Right ventricle myocardium superior (tissue), 1 donor: ENCODE results near the gene PKP2. TPM values are rescaled to one million over a fixed set of nuclear protein-coding genes. Genes with fewer than 3 reads are reported as not detected.
"Not testable (repeated sequence)": the region's sequence is repeated elsewhere in the genome, so short reads cannot be mapped to it uniquely, and the experiment has no call there.

Experiments
- ATAC-seq: fragments of 200-7000 bp; cut with Tn5 transposase; one replicate; pipeline ENCODE4 v1.9.1; 2020; ENCODE audit warnings: mild to moderate bottlenecking; ENCODE audit not compliant: poor library complexity
- DNase-seq: peaks from one replicate; pipeline ENCODE4 v3.0.0-alpha.2; 2020
- intact Hi-C: fragments of 100-400 bp; cut with DNase I; formaldehyde crosslinking; loops from one replicate; pipeline ENCODE4 v1.11.2; 2022
- total RNA-seq: library from RNA; stranded (reverse); fragmentation: NEBNext Ultra II Directional; extraction: Animal tissue kit (Norgen Biotek cat#: 25700); gene quantifications from one replicate; pipeline ENCODE4 v1.2.1, GENCODE V29; 2021
- donor health status: DM: no; HTN: yes; CAD: no; lungs with severe emphysema.

The PKP2 gene
- total RNA-seq, 1 donor from 2014 or later = 400 TPM

DNA sequence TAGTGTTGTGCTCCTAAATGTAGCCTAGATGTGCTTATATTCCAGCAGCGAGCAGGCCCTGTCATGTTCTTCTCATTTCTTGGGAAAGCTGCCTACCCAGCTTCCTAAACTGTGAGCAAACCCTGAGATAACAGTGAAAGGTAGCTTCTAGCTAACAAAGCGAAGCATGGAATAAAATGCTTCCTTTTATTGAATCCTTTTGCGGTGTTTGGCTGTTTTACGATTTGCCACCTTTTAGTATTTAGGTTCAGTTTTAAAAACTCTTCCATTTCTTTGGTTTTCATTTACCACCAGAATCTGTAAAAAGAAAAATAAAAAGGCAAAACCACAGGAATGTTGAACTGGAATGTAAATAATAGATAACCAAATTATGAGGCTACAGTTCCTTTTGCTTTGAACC is 5.0 kb upstream of the PKP2 start:
- intact Hi-C loops = no loop called here
- DNase-seq = no peak
- ATAC-seq = no peak

DNA sequence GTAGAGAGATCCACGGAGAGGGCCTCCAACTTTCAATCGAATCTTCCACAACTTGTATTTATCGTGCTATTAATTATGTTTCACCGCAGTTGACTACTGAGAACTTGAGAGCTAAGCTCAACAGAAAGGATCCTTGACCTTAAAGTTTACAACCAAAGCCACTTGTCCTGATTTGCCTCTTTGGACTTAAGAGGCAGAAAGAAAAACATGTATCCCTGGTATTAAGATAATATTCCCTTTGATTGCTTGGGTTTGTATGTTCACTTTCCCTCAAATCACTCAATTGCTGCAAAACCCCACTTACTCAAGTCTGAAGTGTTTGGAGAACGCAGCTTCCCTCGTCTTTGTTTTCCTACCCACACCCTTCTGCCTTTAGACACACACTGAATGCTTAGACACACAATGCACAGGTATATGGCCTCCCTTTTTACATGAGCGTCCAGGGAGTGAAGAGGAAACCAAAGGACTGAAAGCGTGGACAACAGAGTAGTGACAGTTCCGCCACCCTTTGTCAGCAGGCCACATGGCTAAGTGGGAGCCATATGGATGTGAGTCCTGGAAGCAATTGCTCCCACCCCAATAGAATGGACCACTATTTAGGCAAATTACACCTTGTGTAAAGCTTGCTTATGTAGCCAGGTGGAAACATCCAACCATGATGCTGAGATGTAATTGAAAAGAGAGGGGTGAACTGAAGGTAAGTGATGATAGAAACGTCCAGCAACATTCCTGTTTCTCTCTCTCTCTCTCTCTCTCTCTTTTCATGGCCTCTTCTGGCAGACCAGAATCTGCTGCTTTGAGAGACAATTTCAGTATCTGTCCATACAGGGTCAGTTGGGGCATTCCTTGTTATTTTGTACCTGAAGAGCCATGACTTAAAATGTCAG is 1.4 kb upstream of the PKP2 start:
- no peak for DNase-seq
- ATAC-seq = no peak
- intact Hi-C loops = no loop called here

DNA sequence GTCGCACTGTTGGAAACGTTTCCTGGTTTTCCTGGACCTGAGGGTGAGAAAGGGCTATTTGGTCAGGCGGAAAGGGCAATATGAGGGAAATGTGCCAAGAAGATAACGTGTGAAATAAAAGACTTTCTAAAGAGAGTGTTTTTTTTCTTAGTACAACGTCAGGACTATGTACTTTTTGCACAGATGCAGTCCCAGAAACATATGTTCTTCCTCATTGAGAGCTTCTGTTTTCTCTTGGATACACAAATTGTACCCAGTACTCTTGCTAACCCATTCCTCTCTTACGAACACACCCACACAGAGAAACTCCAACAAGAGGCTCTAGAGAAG is 669 bp upstream of the PKP2 start:
- intact Hi-C loops = no loop called here
- ATAC-seq = no peak

DNA sequence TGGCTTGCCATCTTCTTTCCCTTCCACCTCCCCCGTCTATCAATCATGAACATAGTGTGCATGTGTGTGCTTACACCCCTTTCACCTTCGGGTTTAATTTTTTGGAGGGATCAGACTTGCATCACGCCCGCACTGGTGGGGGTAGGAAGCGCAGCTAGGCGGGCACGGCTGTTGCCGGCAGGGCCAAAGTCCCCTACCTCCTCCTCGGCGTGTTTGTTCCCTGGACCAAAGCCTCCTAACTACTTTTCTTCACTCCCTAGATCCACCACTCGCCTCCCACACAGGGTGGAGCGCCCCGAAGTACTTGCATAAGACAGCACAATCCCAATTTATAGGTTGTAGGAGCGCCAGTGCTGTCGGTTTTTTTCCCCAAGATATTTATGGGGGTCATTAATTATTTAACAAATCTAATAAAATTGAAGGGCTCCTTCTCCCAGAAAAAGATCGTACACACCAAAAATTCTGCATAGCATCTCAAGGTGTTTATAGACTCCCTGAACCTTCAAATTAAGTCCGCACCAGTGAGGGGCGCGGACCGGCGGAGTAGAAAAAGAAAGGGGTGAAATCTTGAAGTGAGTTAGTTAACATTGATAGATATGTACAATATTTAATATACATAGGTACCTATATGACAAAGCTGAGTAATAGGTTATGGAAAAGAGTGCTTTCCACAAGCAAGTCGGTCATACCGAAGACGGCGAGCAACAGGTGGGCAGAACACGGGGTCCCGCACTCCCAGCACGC is 717 bp downstream of the PKP2 start:
- peak; percentile 34 for ATAC-seq
- DNase-seq = peak; percentile 50
- intact Hi-C loops = no loop called here

More for the DNA sequence above, 669 bp upstream of the PKP2 start:
- DNase-seq = no peak

DNA sequence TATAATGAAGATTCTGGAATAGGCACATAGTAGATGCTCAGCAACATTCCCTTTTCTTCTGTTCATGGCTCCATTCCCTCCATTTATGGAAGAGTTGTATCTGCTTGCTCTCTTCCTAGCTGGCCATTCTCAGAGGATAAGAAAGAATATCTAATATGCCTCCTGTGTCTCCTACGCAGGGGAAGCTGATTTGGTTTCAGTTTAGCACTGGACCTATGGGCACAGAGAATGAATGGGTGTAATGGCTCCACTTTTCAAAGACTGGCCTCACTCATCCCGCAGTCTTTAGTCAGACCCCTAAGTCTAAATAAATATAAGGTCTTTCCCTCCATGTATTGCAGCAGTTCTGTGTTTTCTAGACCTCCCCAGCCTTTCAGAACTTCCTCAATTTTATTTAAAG is 2.0 kb downstream of the PKP2 start:
- intact Hi-C loops = no loop called here
- ATAC-seq (peak; percentile 33), DNase-seq (no peak)

DNA sequence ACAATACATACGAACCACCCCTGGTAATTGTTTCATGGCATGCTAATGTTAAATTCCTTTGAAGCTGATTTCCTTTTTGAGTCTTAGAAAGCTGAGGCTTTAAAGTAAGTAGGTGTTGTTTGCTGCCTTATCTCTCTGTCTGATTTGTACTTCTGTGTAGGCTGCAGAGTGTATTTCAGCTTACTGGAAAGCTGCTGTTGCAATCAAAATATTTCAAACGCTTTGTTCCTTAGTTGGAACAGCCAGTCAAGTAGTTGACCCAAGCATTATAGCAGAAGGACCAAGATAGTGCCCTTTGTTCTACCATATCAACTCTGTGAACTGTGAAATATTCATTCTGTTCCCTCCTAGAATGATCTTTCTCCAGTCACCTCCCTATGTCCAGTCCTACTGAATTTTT is 3.1 kb downstream of the PKP2 start:
- ATAC-seq (peak; percentile 57), DNase-seq (no peak)
- intact Hi-C loops = no loop called here

DNA sequence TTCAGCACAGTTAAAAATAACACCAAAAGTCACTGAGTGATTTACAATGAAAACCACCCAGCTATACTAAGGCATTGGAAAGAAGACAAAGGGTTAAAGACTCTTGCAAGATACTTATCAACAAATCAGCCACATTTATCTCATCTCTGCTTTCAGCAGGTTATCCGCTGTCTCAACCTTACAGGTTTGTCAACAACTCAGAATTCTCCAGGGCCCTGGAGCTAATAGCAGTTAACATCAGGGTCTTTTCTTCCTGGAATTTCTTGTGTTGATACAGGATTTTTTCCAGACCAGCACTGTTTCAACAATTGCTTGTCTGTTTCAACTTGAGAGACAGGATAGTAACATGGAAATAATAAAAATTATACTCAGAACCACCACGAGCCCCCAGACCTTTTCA is 3.5 kb downstream of the PKP2 start:
- DNase-seq (no peak), ATAC-seq (no peak)
- intact Hi-C loops = no loop called here

DNA sequence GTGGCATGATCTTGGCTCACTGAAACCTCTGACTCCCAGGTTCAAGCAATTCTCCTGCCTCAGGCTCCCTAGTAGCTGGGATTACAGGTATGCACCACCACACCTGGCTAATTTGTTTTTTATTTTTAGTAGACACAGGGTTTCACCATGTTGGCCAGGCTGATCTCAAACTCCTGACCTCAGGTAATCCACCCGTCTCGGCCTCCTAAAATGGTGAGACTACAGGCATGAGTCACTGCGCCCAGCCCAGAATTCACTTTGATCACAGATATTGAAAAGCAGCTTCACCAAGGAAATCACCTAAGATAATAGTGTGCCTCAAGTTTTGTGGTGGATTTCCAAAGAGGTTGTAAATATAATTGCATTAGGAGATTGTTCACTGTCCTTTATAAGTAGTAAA is 4.2 kb downstream of the PKP2 start:
- ATAC-seq, DNase-seq, intact Hi-C loops: not testable (repeated sequence)

DNA sequence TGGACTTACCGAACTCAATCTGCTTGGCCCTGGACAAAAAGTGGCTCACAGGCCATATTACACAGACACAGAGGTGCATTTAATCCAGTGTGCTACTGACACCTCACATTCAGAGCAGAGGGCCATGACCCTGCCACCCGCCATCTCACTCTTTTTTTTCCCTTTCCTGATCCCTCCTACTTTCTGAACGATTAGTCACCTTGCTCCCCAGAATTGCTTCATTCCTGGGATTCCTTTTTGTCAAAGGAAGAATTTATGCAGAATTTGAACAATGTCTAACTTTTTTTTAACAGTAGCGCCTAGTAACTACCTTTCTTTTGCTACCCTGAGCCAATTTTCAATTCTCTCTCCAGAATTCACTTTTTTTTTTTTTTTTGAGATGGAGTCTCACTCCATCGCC is 4.6 kb downstream of the PKP2 start:
- intact Hi-C loops = no loop called here
- ATAC-seq (no peak), DNase-seq (no peak)

DNA sequence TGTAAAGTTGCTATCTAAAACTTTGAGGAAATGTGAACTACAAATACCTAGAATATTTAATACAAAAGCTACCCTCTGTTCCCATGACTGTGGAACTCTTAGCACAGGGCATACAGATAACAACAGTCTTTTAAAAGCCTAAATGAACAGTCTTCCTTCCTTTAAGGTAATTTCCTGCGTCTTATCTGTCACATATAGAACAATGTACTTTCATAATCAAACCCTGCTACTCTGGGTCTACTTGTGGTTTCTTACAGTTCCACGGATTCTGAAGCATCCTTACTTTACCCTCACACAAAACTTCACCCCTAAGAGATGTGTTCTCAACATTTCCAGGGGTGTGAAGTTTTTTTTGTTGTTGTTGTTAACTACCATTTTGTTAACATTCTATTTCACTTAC is 5.1 kb downstream of the PKP2 start:
- no peak for ATAC-seq

DNA sequence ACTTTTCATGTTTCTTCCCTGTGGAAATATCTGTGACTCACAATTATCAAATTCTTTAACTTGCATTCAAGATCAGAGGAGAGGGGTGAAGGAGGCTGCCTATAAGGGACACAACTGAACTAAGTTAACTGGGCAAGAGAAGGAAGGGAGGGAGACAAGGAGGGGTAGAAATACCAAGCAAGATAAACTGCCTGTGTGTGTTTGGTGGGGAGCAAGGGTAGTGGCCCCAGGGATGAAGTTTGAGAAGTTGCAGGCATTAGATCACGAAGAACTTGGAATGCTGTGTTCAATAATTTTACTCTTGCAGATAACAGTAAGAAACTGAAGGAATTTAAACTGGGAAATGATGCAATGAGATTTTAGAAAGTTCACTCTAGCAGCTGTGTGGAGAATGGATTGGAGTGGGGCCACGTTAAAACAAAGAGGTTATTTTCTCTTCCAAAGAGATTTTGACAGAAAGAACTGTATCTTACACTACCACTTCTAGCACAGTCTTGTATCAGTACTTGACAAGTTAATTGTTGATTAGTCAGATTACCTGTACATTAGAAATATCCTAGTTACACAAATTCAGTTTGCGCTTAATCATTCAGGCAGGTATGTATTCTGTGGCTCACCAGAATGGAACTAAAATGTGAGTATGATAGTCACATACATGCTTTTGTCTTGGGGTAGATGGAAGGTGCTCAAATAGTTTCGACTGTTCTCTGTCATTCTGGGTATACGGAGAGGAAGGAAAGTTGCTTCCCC is 7.4 kb downstream of the PKP2 start:
- ATAC-seq = no peak
- intact Hi-C loops = no loop called here
- no peak for DNase-seq

More for the DNA sequence above, 5.1 kb downstream of the PKP2 start:
- intact Hi-C loops = no loop called here
- no peak for DNase-seq

DNA sequence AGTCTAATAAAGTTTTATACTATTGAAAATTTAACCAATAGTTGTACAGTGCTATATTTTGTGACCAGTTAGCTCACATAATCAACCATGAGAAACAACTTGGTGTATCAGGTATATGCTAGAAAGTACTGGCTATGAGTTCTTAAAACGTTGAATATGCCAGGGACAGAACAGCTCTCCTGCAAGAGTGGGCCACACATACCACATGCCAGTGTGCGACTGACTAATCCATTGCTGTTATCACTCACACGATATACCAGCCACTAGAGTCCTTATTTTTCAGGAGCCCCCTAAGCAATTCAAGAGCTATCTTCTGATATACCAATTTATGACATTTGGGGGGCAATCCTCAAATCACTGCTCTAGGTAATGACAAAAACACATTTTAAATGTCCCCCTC is 9.5 kb downstream of the PKP2 start:
- intact Hi-C loops = no loop called here
- DNase-seq = no peak
- ATAC-seq = peak; percentile 32

DNA sequence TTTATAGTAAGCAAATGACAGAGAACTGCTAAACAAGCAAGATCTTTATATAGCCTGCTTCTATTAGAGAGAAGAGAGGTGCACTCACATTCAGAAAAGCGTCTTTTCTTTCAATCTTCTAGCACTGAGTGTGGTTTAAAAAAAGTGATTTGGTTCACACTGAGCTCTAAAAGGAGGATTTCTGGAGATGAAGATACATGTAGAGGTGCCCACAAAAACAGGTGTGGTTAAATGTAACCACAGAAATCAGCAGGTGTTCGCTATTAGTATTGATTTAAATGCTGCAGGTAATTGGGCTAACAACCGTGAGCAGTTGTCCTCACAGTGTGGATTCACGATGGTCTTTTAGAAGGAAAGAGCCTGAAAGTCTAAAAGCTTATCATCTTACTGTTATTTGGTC is 10.7 kb downstream of the PKP2 start:
- intact Hi-C loops = no loop called here
- ATAC-seq (no peak), DNase-seq (no peak)

DNA sequence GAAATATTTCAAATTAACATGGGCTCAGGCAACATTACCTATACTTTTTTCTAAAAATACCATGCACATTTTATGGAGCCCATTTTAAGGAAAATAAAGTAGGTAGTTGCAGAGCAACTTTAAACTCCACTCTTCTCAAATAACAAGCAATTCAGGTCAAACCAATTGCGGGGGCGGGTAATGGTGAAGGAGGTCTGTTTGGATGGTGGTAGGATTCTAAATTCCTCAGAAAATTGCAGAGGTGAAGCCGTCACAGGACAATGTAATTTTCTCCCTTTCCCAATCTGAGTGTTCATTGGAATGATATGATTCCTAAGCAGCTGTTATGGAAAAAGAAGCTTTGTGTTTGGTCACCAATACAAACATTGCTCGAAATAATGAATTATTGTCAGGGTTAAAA is 11.6 kb downstream of the PKP2 start:
- intact Hi-C loops = no loop called here
- DNase-seq (no peak), ATAC-seq (no peak)

DNA sequence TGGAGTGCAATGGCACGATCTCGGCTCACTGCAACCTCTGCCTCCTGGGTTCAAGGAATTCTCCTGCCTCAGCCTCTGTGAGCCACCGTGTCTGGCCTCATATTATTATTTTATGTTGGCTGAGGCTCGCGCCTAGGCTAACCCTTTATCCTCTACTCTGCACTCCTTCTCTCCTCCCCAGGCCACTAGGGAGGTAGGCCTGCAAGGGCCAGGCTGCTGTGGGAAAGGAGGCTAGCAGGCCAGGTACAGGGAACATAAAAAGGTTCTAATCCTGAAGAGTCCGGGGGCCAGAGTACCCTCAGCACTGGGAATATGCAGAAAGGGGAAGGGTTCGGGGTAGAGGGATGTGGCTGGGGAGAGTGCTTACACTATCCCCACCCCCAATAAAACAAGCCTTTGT is 14.9 kb downstream of the PKP2 start:
- intact Hi-C loops = no loop called here
- ATAC-seq (no peak), DNase-seq (no peak)

DNA sequence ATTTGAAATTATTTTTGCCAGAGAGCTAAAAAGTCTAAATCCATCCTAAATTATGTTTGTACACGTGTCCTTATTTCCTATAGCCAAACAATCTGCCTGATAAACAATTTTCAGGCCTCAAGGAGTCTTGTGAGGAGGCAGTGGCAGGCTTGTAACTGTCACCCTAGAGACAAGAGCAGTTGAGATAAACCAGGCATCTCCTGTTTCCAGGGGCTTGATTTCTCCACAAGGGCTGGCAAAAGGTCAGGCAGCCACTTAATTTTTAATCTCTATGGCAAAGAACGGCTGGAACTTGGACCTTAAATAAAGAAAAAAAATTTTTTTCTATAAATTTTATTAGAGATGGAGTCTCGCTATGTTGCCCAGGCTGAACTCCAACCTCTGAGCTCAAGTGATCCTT is 15.5 kb downstream of the PKP2 start:
- ATAC-seq (peak; percentile 35), DNase-seq (no peak)
- intact Hi-C loops = no loop called here

DNA sequence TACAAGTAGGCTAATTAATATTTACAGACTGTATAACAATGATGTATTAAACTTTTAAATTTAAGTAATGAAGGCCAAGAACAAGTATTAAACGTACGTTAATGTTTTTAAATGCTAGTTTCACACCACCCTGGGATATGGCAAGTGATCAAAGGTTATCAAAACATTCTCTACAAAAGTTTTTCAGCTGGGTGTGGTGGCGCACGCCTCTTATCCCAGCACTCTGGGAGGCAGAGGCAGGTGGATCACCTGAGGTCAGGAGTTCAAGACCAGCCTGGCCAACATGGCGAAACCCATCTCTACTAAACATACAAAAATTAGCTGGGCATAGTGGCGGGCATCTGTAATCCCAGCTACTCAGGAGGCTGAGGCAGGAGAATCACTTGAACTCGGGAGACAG is 17.5 kb downstream of the PKP2 start:
- DNase-seq, ATAC-seq: not testable (repeated sequence)
- intact Hi-C loops = loop anchor here (10.0 kb wide), 1 partner anchor 54 kb away; no protein-coding TSS in a partner anchor

DNA sequence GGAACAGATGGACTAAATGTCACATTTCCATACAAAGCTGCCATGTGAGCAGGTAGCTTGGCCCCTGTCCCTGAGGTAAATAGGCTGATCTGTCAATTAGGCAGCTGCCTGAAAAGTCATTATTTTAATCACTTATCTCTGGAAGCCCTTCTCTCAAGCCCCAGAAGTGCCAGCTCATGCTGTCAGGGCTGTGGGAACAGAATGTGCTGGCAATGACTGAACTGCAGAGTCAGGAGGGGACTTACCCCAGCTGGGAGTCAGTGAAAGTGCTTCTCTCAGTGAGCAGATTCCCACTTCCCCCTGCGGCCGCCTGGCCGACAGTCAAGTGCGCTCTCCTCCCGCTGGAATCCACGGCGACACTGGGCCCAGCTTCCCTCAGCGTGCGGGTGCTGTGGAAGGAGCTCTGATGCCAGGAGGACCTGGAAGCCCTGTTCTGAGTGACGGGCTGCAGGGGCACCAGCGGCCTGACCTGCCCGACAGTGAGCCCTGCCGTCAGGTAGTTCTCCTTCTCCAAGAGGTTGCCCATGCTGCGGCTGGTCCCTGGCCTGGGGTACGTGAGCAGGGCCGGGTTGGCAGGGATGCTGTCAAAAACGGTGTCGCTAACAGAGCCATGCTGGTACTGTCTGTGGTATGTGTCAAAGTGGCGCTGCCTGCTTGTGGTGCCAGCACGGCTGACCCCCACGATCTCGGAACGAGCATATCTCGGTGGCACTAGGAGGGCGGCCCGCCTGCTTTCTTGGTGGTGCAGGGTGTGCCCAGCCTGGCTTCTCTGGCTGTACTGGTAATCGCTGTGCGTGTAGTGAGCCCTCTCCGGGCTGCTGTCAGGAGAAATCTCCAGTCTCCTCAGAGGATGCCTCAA is 18.7 kb downstream of the PKP2 start:
- ATAC-seq (peak; percentile 86), DNase-seq (peak; percentile 87)
- intact Hi-C loops = loop anchor here (10.0 kb wide), 1 partner anchor 53 kb away; no protein-coding TSS in a partner anchor
